ENCODE measurements around the gene TTYH3. TPM values are rescaled to one million over a fixed set of nuclear protein-coding genes. Genes with fewer than 3 reads are reported as not detected.

TTYH3 gene
- polyA plus RNA-seq, 1 experiment = 55.7 TPM

DNA sequence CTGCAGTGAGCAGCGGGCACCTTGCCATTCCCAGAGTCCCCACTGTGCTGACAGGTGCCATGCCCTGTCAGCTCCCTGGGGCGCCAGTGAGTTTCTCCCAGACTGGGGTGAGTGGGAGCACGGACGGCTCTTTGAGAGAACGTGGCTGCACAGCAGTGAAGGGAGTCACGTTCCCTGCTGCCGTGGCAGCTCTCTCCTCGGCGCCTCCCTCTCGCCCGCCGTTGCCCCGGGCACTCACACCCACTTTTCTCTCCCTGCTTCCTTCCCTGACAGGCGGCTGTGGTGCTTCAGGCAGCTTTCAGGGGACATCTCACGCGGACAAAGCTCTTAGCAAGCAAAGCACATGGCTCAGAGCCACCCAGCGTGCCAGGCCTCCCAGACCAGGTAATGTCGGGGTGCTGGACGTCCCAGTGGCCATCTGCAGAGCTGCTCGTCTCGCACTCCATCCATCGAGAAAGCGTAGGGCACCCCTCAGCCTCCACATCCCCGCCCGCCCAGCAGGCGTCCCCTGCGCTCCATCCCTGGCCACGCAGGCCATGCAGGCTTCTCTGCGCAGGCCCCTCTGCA is 27.1 kb upstream of the TTYH3 start:
- Histone ChIP-seq H3K27me3 (ENCODE audit: control insufficient read depth, insufficient read depth, low read length) (no peaks in the 10 kb centered on the region), H3K36me3 (ENCODE audit: control insufficient read depth, insufficient read depth, low read length) (peaks cover 3% of the 10 kb centered on the region), H3K4me3 (ENCODE audit: low read depth, low read length) (no peak overlapping the region)
- no peak for DNase-seq (ENCODE audit: low read depth)
- TF ChIP-seq, protein P1, sequence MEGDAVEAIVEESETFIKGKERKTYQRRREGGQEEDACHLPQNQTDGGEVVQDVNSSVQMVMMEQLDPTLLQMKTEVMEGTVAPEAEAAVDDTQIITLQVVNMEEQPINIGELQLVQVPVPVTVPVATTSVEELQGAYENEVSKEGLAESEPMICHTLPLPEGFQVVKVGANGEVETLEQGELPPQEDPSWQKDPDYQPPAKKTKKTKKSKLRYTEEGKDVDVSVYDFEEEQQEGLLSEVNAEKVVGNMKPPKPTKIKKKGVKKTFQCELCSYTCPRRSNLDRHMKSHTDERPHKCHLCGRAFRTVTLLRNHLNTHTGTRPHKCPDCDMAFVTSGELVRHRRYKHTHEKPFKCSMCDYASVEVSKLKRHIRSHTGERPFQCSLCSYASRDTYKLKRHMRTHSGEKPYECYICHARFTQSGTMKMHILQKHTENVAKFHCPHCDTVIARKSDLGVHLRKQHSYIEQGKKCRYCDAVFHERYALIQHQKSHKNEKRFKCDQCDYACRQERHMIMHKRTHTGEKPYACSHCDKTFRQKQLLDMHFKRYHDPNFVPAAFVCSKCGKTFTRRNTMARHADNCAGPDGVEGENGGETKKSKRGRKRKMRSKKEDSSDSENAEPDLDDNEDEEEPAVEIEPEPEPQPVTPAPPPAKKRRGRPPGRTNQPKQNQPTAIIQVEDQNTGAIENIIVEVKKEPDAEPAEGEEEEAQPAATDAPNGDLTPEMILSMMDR (IDR thresholded peaks at IDR 0.05; ENCODE audit: insufficient read depth, low read depth, low read length) = no peak
- ChIA-PET POLR2A (no interaction called here), CTCF (interaction anchor here (0.6 to 1.6 kb wide), 2 partner anchors 19 to 542 kb away, joined by 3 to 4 read pairs; no protein-coding TSS in a partner anchor)

DNA sequence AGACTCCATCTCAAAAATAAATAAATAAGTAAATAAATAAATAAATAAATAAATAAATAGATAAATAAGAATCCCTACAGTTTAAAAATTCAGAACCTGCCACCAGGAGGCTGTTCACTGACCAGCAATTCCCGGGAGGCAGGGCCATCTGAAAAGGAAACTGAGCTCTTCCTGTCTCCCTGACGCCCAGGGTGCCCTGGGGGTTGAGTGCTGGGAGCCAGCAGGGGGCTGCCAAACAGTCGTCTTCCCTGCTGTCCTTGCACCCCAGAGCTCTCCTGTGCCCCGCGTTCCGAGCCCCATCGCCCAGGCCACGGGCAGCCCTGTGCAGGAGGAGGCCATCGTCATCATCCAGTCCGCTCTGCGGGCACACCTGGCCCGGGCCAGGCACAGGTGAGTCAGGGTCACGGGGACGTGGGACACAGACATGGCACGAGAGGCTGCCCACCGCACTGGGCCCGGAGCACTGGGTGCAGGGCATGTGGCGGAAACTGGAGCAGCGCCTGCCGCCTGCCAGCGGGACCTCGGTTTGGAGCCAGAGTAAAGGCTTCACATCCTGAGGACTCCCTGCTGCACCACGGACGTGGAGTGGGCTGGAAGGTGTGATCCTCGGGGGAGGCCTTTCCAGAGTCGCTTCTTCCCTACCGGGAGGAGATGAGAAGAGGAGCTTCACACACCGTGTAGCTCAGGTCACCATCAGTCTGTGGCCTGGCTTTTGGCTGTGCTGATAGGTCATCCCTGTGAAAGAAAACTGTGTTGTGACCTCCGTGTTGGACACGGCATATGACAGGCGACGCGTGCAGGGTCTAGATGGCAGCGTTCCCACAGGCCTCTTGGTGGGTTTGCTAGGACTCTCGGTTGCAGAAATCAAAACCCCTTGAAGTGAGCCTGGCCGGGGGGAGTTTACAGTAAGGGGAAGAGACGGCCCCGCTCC is 25.9 kb upstream of the TTYH3 start:
- H3K27me3 ChIP-seq (ENCODE audit: control insufficient read depth, insufficient read depth, low read length) = no peaks in the 10 kb centered on the region
- peaks cover 4% of the 10 kb centered on the region for H3K36me3 ChIP-seq (ENCODE audit: control insufficient read depth, insufficient read depth, low read length)
- POLR2A ChIA-PET = no interaction called here
- CTCF ChIA-PET = interaction anchor here (0.9 to 1.6 kb wide), 2 partner anchors 9 to 17 kb away, joined by 3 to 4 read pairs; no protein-coding TSS in a partner anchor
- DNase-seq (ENCODE audit: low read depth) = no peak
- TF ChIP-seq, protein P1 (IDR thresholded peaks at IDR 0.05; ENCODE audit: insufficient read depth, low read depth, low read length) = no peak
- H3K4me3 ChIP-seq (ENCODE audit: low read depth, low read length) = no peak overlapping the region

DNA sequence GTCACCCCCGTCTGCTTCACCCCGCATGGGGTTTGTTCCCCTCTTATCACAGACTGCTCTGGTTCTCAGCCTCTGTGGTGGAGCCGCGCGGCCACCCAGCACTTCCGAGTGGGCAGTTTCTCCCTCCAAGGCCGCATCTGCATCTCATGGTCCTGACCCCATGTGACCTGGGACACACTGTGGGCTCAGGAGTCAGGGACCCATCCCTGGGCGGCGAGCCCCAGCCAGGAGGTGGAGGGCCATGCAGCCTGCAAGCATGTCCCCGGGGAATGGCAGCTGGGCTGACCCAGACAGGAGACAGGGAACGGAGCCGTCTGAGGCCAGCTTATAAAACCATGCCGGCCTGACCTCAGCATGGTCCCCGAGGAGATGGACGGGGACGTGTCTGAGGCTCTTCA is 25.2 kb upstream of the TTYH3 start:
- POLR2A ChIA-PET = no interaction called here
- TF ChIP-seq, protein P1 (IDR thresholded peaks at IDR 0.05; ENCODE audit: insufficient read depth, low read depth, low read length) = no peak
- H3K27me3 ChIP-seq (ENCODE audit: control insufficient read depth, insufficient read depth, low read length) = no peaks in the 10 kb centered on the region
- no peak overlapping the region for H3K4me3 ChIP-seq (ENCODE audit: low read depth, low read length)
- H3K36me3 ChIP-seq (ENCODE audit: control insufficient read depth, insufficient read depth, low read length) = peaks cover 3% of the 10 kb centered on the region
- CTCF ChIA-PET = interaction anchor here (0.5 to 0.9 kb wide), 2 partner anchors 15 to 64 kb away, joined by 3 to 4 read pairs; no protein-coding TSS in a partner anchor
- DNase-seq (ENCODE audit: low read depth) = no peak

DNA sequence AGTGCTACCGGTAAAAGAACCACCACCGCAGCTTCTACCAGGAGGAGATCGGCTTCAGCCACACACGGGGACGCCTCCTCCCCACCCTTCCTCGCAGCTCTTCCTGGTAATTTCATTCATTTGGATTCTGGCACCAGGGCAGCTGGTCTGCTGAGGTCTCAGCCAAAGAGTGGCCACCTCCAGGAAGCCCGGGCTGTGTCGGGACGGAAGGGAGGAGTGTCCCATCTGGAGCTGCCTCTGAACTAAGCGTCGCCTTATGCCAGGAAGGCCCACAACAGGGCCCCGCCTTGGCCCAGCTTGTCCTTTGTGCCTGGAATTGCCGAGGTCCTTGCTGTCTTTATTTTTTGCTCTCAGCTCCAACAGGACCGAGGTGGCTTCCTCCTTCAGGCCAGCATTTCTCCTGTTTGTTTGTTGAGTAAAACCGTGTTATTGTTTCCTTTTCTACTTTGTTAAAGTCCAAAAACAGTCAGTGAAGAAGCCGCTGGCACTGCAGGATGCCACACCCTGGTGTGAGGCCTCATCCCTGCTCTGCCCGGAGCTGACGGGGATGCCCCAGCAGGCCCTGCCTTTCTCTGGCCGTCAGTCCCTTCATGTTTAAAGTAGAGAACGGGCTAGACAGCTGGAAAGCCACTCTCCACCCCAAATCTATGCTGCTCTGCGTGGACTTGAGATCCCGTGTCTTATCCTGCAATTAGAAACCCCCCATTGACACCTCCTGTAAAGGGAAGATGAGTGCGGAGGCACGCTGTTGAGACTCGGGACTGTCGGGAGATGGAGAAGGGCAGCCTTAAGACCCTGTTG is 24.5 kb upstream of the TTYH3 start:
- DNase-seq (ENCODE audit: low read depth) = no peak
- Histone ChIP-seq H3K27me3 (ENCODE audit: control insufficient read depth, insufficient read depth, low read length) (no peaks in the 10 kb centered on the region), H3K4me3 (ENCODE audit: low read depth, low read length) (no peak overlapping the region), H3K36me3 (ENCODE audit: control insufficient read depth, insufficient read depth, low read length) (peaks cover 3% of the 10 kb centered on the region)
- TF ChIP-seq, protein P1 (IDR thresholded peaks at IDR 0.05; ENCODE audit: insufficient read depth, low read depth, low read length) = no peak
- POLR2A ChIA-PET = no interaction called here
- CTCF ChIA-PET = interaction anchor here (0.5 to 1.3 kb wide), 5 partner anchors 10 to 63 kb away, joined by 3 to 4 read pairs (median 3); no protein-coding TSS in a partner anchor
